ENCODE data around the gene POGLUT3.

DNA sequence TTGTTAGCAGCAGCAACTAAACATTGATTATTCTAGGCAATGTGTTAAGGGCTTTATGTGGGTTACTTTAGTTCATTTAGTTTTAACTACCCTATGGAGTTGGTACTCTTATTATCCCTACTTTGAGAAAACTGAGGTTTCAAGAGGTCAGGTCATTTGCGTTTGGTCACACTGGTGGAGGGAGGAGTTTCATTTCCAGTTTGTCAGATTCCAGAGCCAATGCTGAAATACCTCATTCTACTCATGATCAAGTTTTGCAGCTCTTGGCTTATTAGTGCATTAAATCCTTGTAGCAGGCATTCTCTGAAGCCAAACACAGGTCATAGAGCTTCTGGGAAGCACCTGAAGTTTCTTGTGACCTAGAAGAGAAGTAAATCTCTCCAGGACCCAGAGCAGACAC, 24.1 kb upstream of the POGLUT3 start:
- TF ChIP-seq CTCF (conservative IDR thresholded peaks at IDR 0.05; ENCODE audit: low read length): no peak
- no peak for TF ChIP-seq EZH2phosphoT487 (IDR thresholded peaks at IDR 0.05; ENCODE audit: borderline replicate concordance)
